ENCODE measurements around the gene KREMEN2. TPM values are rescaled to one million over a fixed set of nuclear protein-coding genes. Genes with fewer than 3 reads are reported as not detected.

Gene KREMEN2
- total RNA-seq, 1 donor from 2014 or later = not detected

- Histone ChIP-seq H3K4me1 (peaks cover 50% of the 10 kb centered on the region), H3K27ac (replicated peaks) (no peak overlapping the region), H3K4me3 (peak overlapping the region; percentile 56), H3K9me3 (replicated peaks) (no peaks in the 10 kb centered on the region), H3K36me3 (no peaks in the 10 kb centered on the region), H3K27me3 (ENCODE audit: low read depth) (peaks cover 100% of the 10 kb centered on the region)
- intact Hi-C loops (cut with micrococcal nuclease) = no loop called here
- no peak for TF ChIP-seq CTCF (IDR thresholded peaks at IDR 0.05; ENCODE audit: borderline replicate concordance)
- no peak for DNase-seq
Measured at GRCh38 chr16:2963074-2963722, 877 bp upstream of the KREMEN2 start.

- intact Hi-C loops (cut with micrococcal nuclease) = no loop called here
- no peak for TF ChIP-seq CTCF (IDR thresholded peaks at IDR 0.05; ENCODE audit: borderline replicate concordance)
- H3K36me3 ChIP-seq = no peaks in the 10 kb centered on the region
- peaks cover 89% of the 10 kb centered on the region for H3K27me3 ChIP-seq (ENCODE audit: low read depth)
- no peaks in the 10 kb centered on the region for H3K9me3 ChIP-seq (replicated peaks)
- H3K4me3 ChIP-seq = peak overlapping the region; percentile 56
- no peak for DNase-seq
- H3K4me1 ChIP-seq = peaks cover 62% of the 10 kb centered on the region
- no peak overlapping the region for H3K27ac ChIP-seq (replicated peaks)
Measured at GRCh38 chr16:2964475-2965336, 631 bp downstream of the KREMEN2 start.

- Histone ChIP-seq H3K36me3 (no peaks in the 10 kb centered on the region), H3K27me3 (ENCODE audit: low read depth) (peaks cover 74% of the 10 kb centered on the region), H3K9me3 (replicated peaks) (no peaks in the 10 kb centered on the region), H3K4me3 (peak overlapping the region; percentile 56), H3K27ac (replicated peaks) (no peak overlapping the region), H3K4me1 (peaks cover 76% of the 10 kb centered on the region)
- no peak for TF ChIP-seq CTCF (IDR thresholded peaks at IDR 0.05; ENCODE audit: borderline replicate concordance)
- DNase-seq = no peak
- intact Hi-C loops (cut with micrococcal nuclease) = no loop called here
Measured at GRCh38 chr16:2966043-2966807, 2.1 kb downstream of the KREMEN2 start.

GRCh38 chr16:2966808-2967191, 2.7 kb downstream of the KREMEN2 start:
- intact Hi-C loops (cut with micrococcal nuclease) = no loop called here
- no peak for DNase-seq
- Histone ChIP-seq H3K27me3 (ENCODE audit: low read depth) (peaks cover 69% of the 10 kb centered on the region), H3K27ac (replicated peaks) (no peak overlapping the region), H3K4me3 (peak overlapping the region; percentile 56), H3K9me3 (replicated peaks) (no peaks in the 10 kb centered on the region), H3K36me3 (no peaks in the 10 kb centered on the region), H3K4me1 (peaks cover 80% of the 10 kb centered on the region)
- TF ChIP-seq CTCF (IDR thresholded peaks at IDR 0.05; ENCODE audit: borderline replicate concordance) = peak; percentile 23

- Histone ChIP-seq H3K36me3 (peaks cover 4% of the 10 kb centered on the region), H3K4me3 (peak overlapping the region; percentile 56), H3K27ac (replicated peaks) (no peak overlapping the region), H3K4me1 (peaks cover 82% of the 10 kb centered on the region), H3K9me3 (replicated peaks) (no peaks in the 10 kb centered on the region), H3K27me3 (ENCODE audit: low read depth) (peaks cover 64% of the 10 kb centered on the region)
- no peak for DNase-seq
- intact Hi-C loops (cut with micrococcal nuclease) = no loop called here
- no peak for TF ChIP-seq CTCF (IDR thresholded peaks at IDR 0.05; ENCODE audit: borderline replicate concordance)
Measured at GRCh38 chr16:2967211-2967631, 3.1 kb downstream of the KREMEN2 start.

All from left ventricle myocardium inferior (tissue), 1 donor.